ENCODE data around the gene GALNS.

- TF ChIP-seq POLR2A (IDR thresholded peaks at IDR 0.05; ENCODE audit: low read depth, low read length), result no peak
- TF ChIP-seq TAF1 (IDR thresholded peaks at IDR 0.05; ENCODE audit: low read depth, low read length), result no peak
- no peak for TF ChIP-seq POLR2AphosphoS5 (IDR thresholded peaks at IDR 0.05; ENCODE audit: low read depth, low read length)
- TF ChIP-seq POU2F2 (IDR thresholded peaks at IDR 0.05; ENCODE audit: low read depth, low read length), result no peak
- TF ChIP-seq SPI1 (IDR thresholded peaks at IDR 0.05; ENCODE audit: low read depth, low read length), result no peak
- TF ChIP-seq PAX5 (IDR thresholded peaks at IDR 0.05; ENCODE audit: insufficient read depth, low read length, severe bottlenecking), result no peak
Observed at GRCh38 chr16:88804552-88805339, 52.0 kb downstream of the GALNS start.
